Endodermal cell (in vitro differentiated cells): ENCODE results near the gene TFR2. TPM values are rescaled to one million over a fixed set of nuclear protein-coding genes. Genes with fewer than 3 reads are reported as not detected.

Source experiments
- DNase-seq: peaks from one replicate; pipeline ENCODE4 v3.0.0-alpha.2; 2017
- H3K27ac ChIP-seq: 2 replicates; pipeline ENCODE4 v1.5.1; 2013; ENCODE audit warnings: mild to moderate bottlenecking, low read depth, low read length, moderate library complexity
- H3K27me3 ChIP-seq: 2 replicates; pipeline ENCODE4 v1.6.1; 2013; ENCODE audit warnings: mild to moderate bottlenecking, low read length, moderate library complexity; ENCODE audit not compliant: insufficient read depth, control insufficient read depth, poor library complexity, severe bottlenecking
- H3K36me3 ChIP-seq: 2 replicates; pipeline ENCODE4 v1.7.0; 2013; ENCODE audit warnings: mild to moderate bottlenecking, low read length, moderate library complexity; ENCODE audit not compliant: control insufficient read depth, insufficient read depth
- H3K4me1 ChIP-seq: one replicate; pipeline ENCODE4 v1.7.0; 2013; ENCODE audit warnings: low read length; ENCODE audit not compliant: control insufficient read depth, insufficient read depth
- H3K4me3 ChIP-seq: 2 replicates; pipeline ENCODE4 v1.5.1; 2013; ENCODE audit warnings: mild to moderate bottlenecking, low read length, moderate library complexity
- H3K9ac ChIP-seq: 2 replicates; pipeline ENCODE4 v1.6.1; 2013; ENCODE audit warnings: mild to moderate bottlenecking, low read length, moderate library complexity; ENCODE audit not compliant: poor library complexity, severe bottlenecking; ENCODE audit errors: extremely low read depth
- H3K9me3 ChIP-seq: 2 replicates; pipeline ENCODE4 v1.6.1; 2013; ENCODE audit warnings: mild to moderate bottlenecking, low read length, moderate library complexity; ENCODE audit not compliant: control insufficient read depth
- H3K27ac Mint-ChIP-seq: 2 replicates; pipeline ENCODE4 v1.8.0; 2020; ENCODE audit warnings: mixed read lengths
- H3K27me3 Mint-ChIP-seq: 2 replicates; pipeline ENCODE4 v1.8.0; 2021; ENCODE audit warnings: mild to moderate bottlenecking, mixed read lengths; ENCODE audit not compliant: insufficient read depth
- H3K36me3 Mint-ChIP-seq: 2 replicates; pipeline ENCODE4 v1.8.0; 2020; ENCODE audit warnings: low read depth, mixed read lengths
- H3K4me1 Mint-ChIP-seq: 2 replicates; pipeline ENCODE4 v1.8.0; 2020; ENCODE audit warnings: mixed read lengths
- H3K4me3 Mint-ChIP-seq: 2 replicates; pipeline ENCODE4 v1.8.0; 2020; ENCODE audit warnings: mild to moderate bottlenecking, moderate library complexity, mixed read lengths
- H3K9me3 Mint-ChIP-seq: 2 replicates; pipeline ENCODE4 v1.8.0; 2020; ENCODE audit warnings: mild to moderate bottlenecking, mixed read lengths
- CTCF ChIP-seq: fragments of 200-600 bp; sonication (generic); conservative IDR thresholded peaks from 2 replicates; pipeline ENCODE4 v1.5.0; 2021; ENCODE audit warnings: antibody characterized with exemption, mild to moderate bottlenecking
- WGBS, 2 experiments: methylation state at CpG; one replicate each; pipeline versions ENCODE4 v1.1.5 to v1.1.7; 2013; ENCODE audit warnings: missing lambda C conversion rate in 2 of 2, mixed read lengths in 1 of 2; ENCODE audit not compliant: insufficient coverage in 1 of 2, insufficient read length in 1 of 2; 5-methylcytosine and 5-hydroxymethylcytosine counted together
- total RNA-seq, 2 donors: library from RNA; stranded (reverse); fragmentation: NEBNext Ultra II Directional in 1 of 2; extraction: Animal tissue kit (Norgen Biotek cat#: 25700) in 1 of 2; gene quantifications; 2 replicates in 1 of 2; 3 replicates in 1 of 2; pipeline ENCODE4 v1.2.1, GENCODE V29; 2021

TFR2 gene
- total RNA-seq, 2 donors from 2014 or later = 1.4 to 2.1 TPM

GRCh38 chr7:100677308-100678267 is 36.2 kb upstream of the TFR2 start:
- no peak for DNase-seq
- H3K27ac Mint-ChIP-seq = no peak overlapping the region
- H3K4me3 Mint-ChIP-seq = no peak overlapping the region
- peaks cover 5% of the 10 kb centered on the region for H3K4me1 Mint-ChIP-seq
- Histone ChIP-seq H3K27me3 (no peaks in the 10 kb centered on the region), H3K36me3 (peaks cover 46% of the 10 kb centered on the region), H3K4me1 (no peaks in the 10 kb centered on the region), H3K9ac (no peak overlapping the region), H3K9me3 (no peaks in the 10 kb centered on the region), H3K27ac (no peak overlapping the region), H3K4me3 (no peak overlapping the region)
- H3K36me3 Mint-ChIP-seq = peaks cover 27% of the 10 kb centered on the region
- peaks cover 4% of the 10 kb centered on the region for H3K27me3 Mint-ChIP-seq
- 95% methylated on average over 16 to 36 of the region's 36 CpGs for WGBS, 2 experiments
- no peaks in the 10 kb centered on the region for H3K9me3 Mint-ChIP-seq
- no peak for TF ChIP-seq CTCF

- WGBS, 2 experiments = 93 to 96% methylated on average over 23 of the region's 23 CpGs
- Histone ChIP-seq H3K36me3 (peaks cover 38% of the 10 kb centered on the region), H3K9me3 (no peaks in the 10 kb centered on the region), H3K27me3 (peaks cover under 1% of the 10 kb centered on the region), H3K27ac (no peak overlapping the region), H3K9ac (no peak overlapping the region), H3K4me1 (no peaks in the 10 kb centered on the region), H3K4me3 (no peak overlapping the region)
- TF ChIP-seq CTCF = no peak
- H3K36me3 Mint-ChIP-seq = peaks cover 24% of the 10 kb centered on the region
- H3K27me3 Mint-ChIP-seq = peaks cover 13% of the 10 kb centered on the region
- H3K4me1 Mint-ChIP-seq = peaks cover 5% of the 10 kb centered on the region
- no peaks in the 10 kb centered on the region for H3K9me3 Mint-ChIP-seq
- peak overlapping the region; percentile 58 for H3K27ac Mint-ChIP-seq
- DNase-seq = no peak
- peak overlapping the region; percentile 84 for H3K4me3 Mint-ChIP-seq
These were observed 35.4 kb upstream of the TFR2 start for GRCh38 chr7:100676501-100677306.

- peak overlapping the region; percentile 51 for H3K27ac ChIP-seq
- H3K9ac ChIP-seq = peak overlapping the region; percentile 15
- H3K9me3 ChIP-seq = no peaks in the 10 kb centered on the region
- peaks cover 8% of the 10 kb centered on the region for H3K27me3 ChIP-seq
- H3K9me3 Mint-ChIP-seq = no peaks in the 10 kb centered on the region
- H3K4me1 Mint-ChIP-seq = peaks cover 5% of the 10 kb centered on the region
- H3K4me1 ChIP-seq = no peaks in the 10 kb centered on the region
- H3K27ac Mint-ChIP-seq = no peak overlapping the region
- H3K36me3 Mint-ChIP-seq = peaks cover 21% of the 10 kb centered on the region
- H3K36me3 ChIP-seq = peaks cover 29% of the 10 kb centered on the region
- TF ChIP-seq CTCF = no peak
- peak; percentile 88 for DNase-seq
- peak overlapping the region; percentile 62 for H3K4me3 ChIP-seq
- 14 to 37% methylated on average over 14 to 58 of the region's 59 CpGs for WGBS, 2 experiments
- peak overlapping the region; percentile 84 for H3K4me3 Mint-ChIP-seq
- peaks cover 20% of the 10 kb centered on the region for H3K27me3 Mint-ChIP-seq
These were observed 34.4 kb upstream of the TFR2 start for GRCh38 chr7:100675581-100676350.
